Sciatic nerve (tissue), 2 donors: ENCODE results near the gene MYZAP. TPM values are rescaled to one million over a fixed set of nuclear protein-coding genes. Genes with fewer than 3 reads are reported as not detected.
A peak's percentile ranks its signal among the peaks of the same experiment; 100 is the strongest.

Experiments
- ATAC-seq: fragments of 200-7000 bp; cut with Tn5 transposase; one replicate; pipeline ENCODE4 v1.9.1; 2020; ENCODE audit warnings: mild to moderate bottlenecking, moderate library complexity
- DNase-seq: peaks from one replicate; pipeline ENCODE4 v3.0.0-alpha.2; 2020; ENCODE audit warnings: low spot score
- intact Hi-C: fragments of 100-400 bp; cut with DNase I; formaldehyde crosslinking; loops from one replicate; pipeline ENCODE4 v1.14.2; 2022
- total RNA-seq: library from RNA; stranded (reverse); fragmentation: NEBNext Ultra II Directional; extraction: Animal tissue kit (Norgen Biotek cat#: 25700); gene quantifications from one replicate; pipeline ENCODE4 v1.2.1, GENCODE V29; 2021
- donor health status: DM: no; HTN: no; CAD: no.
- donor health status: DM: no; HTN: no; CAD: no.

The MYZAP gene, protein sequence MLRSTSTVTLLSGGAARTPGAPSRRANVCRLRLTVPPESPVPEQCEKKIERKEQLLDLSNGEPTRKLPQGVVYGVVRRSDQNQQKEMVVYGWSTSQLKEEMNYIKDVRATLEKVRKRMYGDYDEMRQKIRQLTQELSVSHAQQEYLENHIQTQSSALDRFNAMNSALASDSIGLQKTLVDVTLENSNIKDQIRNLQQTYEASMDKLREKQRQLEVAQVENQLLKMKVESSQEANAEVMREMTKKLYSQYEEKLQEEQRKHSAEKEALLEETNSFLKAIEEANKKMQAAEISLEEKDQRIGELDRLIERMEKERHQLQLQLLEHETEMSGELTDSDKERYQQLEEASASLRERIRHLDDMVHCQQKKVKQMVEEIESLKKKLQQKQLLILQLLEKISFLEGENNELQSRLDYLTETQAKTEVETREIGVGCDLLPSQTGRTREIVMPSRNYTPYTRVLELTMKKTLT
- 3.7 TPM for total RNA-seq

- DNase-seq (no peak), ATAC-seq (peak; percentile 41)
- intact Hi-C loops, result no loop called here
Measured at GRCh38 chr15:57591822-57592367, at the start of gene MYZAP. Gene MYZAP (plus strand): TSS chr15:57591904. CDS start chr15:57592035, 131 bp downstream.

GRCh38 chr15:57542505-57542817 is 49.2 kb upstream of the MYZAP start:
- DNase-seq, result peak; percentile 18
- intact Hi-C loops, result no loop called here
- no peak for ATAC-seq

GRCh38 chr15:57544848-57545480 is 46.7 kb upstream of the MYZAP start:
- no peak for ATAC-seq
- no peak for DNase-seq
- intact Hi-C loops, result no loop called here

DNA sequence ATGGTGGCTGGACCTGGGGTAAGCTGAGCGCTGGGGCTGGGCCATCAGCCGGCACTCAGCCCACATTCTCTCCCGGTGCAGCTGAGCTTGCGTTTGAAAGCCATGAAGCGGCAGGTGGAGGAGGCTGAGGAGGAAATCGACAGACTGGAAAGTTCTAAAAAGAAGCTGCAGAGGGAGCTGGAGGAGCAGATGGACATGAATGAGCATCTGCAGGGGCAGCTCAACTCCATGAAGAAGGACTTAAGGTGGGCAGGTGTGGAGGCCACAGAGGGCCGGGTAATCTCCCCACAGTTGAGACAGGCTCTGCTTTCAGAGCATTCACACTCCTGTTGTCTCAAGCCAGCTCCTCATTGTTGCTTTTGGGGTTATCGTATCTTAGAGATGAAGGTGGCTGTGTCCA is 45.7 kb upstream of the MYZAP start:
- DNase-seq (peak; percentile 42), ATAC-seq (no peak)
- intact Hi-C loops, result no loop called here

DNA sequence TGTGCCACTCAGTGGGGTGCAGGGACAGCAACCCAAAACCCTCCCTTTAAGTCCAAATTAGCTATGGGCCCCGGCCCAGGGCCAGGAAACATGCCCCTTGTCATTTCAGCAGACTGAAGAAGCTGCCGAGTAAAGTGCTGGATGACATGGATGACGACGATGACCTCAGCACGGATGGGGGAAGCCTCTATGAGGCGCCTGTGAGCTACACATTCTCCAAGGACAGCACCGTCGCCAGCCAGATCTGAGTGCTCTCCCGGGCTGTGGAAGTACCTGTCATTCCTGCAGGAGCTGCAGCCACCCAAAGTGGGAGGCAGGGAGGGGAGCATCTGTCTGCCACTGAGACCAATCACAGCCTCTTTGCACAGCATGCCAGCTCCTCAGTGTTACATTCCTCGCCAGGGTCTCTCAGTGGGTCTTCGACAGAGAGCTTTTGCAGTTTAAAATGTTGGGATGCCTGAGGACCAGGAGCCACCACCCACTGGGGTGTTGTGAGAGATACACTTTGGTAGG is 44.4 kb upstream of the MYZAP start:
- intact Hi-C loops, result no loop called here
- DNase-seq, result no peak
- ATAC-seq, result no peak

DNA sequence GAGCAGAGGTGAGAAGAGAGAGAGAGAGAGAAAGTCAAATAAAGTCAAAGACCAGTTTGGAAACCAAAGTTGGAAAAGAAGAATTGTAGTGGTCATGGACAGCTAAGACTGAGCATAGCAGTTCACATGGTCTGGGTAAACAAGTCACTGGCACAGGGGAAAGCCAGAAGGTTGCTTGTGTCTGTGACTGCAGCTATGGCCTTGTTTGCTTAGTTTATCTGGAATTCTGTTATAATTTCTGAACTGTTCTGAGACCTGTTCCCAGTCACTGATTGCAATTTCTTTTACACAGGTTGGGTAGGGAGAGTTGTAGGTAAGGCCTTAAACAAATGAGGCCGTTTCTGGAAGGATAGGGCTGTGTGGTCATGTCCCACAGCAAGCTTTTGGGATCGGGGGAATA is 43.4 kb upstream of the MYZAP start:
- no peak for ATAC-seq
- intact Hi-C loops, result no loop called here
- no peak for DNase-seq

DNA sequence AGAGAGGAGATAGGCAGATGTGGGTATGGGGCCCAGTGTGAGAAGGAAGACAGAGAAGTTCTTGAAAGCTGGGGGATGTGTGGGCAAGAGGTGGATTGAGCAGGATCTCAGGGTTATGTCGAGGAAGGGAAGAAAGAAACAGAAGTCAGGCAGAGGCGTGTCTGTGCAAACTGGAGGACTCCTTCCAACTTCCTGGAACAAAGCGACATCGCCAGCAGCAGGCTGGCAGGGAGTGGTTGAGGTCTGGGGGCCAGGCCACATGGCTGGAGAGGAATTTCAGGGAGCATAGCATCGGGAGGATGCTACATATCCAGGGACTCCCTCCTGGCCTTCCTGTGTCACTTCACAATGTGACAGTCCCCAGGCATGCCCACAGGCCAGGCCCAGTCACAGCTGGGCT is 42.9 kb upstream of the MYZAP start:
- intact Hi-C loops, result no loop called here
- DNase-seq, result no peak
- ATAC-seq, result no peak

DNA sequence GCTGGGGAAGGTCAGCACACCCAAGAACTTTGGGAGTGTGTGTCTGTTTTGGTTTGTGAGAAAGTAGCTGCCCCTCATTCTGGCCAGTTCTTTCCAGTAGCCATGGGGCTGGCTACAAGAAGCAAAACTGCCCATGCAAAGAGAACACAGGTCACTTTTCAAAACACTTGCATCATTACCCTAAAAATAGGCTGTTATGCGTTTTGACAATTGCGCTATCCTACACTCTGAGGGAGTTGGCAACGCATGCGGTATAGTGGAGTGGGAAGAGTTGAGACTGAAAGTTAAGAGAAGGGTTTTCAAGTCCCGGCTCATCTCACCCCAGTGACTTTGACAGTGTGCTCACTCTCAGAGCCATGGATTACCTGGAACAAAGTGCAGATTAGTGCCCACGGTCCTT is 41.8 kb upstream of the MYZAP start:
- no peak for ATAC-seq
- intact Hi-C loops, result no loop called here
- no peak for DNase-seq

DNA sequence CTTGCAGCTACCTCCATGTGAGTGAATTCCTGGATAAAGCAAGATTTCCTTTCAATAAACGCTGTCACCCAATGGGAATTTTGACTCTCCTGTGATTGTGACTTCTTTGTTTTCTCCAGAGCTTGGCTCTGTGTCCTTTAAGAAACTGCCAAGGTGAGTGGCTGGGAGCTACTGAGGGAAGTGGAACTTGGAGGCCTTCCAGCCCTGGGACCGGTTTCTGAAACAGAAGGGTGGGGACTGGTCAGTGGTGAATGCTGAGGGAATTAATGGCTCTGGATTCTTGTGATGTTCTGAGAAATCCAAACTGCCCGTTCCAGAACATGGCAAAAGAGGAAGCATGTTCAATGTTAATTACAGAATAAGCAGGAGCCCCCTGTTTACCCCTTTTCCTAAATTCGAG is 41.1 kb upstream of the MYZAP start:
- DNase-seq (peak; percentile 70), ATAC-seq (peak; percentile 45)
- intact Hi-C loops, result no loop called here

DNA sequence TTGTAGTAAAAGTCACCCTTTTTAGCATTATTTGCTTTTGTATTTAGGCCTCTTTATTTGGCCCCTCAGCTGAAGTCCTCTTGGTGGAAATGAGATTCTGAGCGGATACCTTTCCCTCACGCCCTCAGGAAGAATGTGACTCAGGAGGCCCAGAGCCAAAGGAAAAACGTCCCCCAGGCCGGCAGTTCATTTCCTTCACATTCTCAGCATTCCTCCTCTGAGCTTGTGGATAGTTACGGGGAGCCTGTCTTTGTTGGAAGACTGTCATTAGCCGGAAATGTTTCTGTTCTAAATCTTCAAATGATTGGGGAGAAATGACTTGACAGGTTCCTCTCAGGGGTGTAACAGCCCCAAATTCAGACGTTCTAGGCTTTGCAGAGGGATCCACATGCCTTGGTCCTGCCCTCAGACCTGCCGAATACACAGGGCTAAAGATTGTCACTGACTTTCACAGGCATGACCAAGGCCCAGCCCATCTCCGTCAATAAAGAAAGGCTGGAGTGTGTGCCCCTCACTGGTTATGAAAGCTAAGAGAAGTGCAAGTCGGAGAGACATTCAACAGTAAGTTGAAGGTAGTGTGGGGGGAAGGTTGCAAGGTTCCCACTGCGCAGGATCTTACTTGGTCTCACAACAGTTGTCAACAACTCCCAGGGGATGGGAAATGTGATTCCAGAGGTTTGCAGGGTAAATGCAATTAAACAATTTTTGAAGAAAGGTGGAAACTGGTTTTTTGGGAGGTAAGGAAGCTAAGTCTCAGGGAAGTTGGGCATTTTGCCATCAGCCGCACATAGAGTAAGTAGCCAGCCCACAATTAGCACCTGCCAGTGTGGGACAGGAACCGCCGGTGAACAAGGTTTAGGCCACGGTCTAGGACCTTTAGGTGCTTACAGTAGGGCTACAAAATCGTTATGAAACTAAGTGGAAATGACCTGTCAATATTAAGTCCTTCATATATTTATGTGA is 39.7 kb upstream of the MYZAP start:
- ATAC-seq, result no peak
- intact Hi-C loops, result no loop called here
- DNase-seq, result peak; percentile 55

GRCh38 chr15:57552678-57553334 is 38.9 kb upstream of the MYZAP start:
- DNase-seq (peak; percentile 40), ATAC-seq (no peak)
- intact Hi-C loops, result no loop called here

GRCh38 chr15:57553526-57553925 is 38.2 kb upstream of the MYZAP start:
- DNase-seq (peak; percentile 57), ATAC-seq (no peak)
- intact Hi-C loops, result no loop called here

DNA sequence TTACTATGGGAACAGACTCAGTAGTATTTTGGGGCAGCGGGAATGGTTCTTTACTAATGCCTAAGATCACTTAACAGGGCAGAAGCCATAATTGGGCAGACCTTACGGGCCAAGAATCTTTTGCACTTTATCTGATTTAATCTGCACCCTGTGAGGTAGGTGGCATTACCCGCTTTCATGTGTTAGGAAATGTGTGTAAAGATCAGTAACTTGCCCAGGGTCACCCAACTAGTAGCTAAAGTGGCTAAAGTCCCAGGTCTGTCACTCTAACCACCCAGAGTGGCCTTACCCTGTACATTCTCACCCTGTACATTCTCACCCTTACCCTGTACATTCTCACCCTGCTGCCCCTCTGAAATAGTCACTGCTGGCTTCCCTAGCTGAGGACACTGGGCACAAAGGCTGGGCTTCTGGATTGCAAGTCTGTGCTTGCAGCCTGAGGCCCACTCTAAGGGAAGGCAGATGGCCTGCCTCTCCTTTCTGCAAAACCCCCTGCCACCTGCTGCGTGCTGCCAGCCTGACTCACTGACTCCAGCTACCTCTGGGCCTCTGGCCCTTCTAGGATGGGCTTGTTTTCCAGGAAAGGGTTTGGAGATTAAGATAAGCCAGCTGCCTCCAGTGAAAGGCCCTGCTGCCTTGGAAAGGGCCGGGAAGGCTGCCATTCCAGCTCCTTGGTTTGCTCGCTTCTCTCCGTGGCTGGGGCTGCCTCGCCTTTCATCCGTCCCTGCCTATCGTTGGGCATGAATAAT is 37.5 kb upstream of the MYZAP start:
- ATAC-seq, result no peak
- intact Hi-C loops, result no loop called here
- peak; percentile 48 for DNase-seq

GRCh38 chr15:57554812-57555179 is 36.9 kb upstream of the MYZAP start:
- DNase-seq (no peak), ATAC-seq (no peak)
- intact Hi-C loops, result no loop called here

- intact Hi-C loops, result no loop called here
- peak; percentile 37 for DNase-seq
Measured at GRCh38 chr15:57555270-57555669, 36.4 kb upstream of the MYZAP start.

GRCh38 chr15:57556040-57556439 is 35.7 kb upstream of the MYZAP start:
- ATAC-seq, result no peak
- DNase-seq, result peak; percentile 41
- intact Hi-C loops, result no loop called here

More at GRCh38 chr15:57555270-57555669, 36.4 kb upstream of the MYZAP start:
- no peak for ATAC-seq

DNA sequence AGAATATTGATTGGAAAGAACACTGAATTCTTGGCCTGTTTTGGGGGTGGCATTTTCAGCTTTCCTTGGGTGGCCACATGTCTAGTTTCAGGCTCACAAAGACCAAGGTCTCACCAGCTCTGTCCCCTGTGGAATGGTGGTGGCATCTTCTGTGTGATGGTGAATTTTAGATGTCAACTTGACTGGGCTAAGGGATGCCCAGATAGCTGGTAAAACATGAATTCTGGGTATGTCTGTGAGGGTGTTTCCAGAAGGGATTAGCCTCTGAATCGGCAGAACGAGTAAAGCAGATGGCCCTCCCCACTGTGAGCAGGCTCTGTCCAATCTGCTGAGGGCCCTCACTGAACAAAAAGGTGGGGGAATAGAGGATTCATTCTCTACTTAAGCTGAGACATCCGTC is 34.4 kb upstream of the MYZAP start:
- intact Hi-C loops, result no loop called here
- ATAC-seq (no peak), DNase-seq (peak; percentile 9)

GRCh38 chr15:57557810-57558209 is 33.9 kb upstream of the MYZAP start:
- peak; percentile 6 for DNase-seq
- intact Hi-C loops, result no loop called here
- ATAC-seq, result no peak
